Loucy (cell line): Measurements from ENCODE around the gene POMP.
A peak's percentile ranks its signal among the peaks of the same experiment; 100 is the strongest.

Experiments
- H2AFZ ChIP-seq: fragments of 200-600 bp; sonication (generic); 2 replicates; pipeline ENCODE4 v1.6.0; 2016; ENCODE audit warnings: antibody characterized with exemption, mild to moderate bottlenecking, low read length, moderate library complexity
- H3F3A ChIP-seq: fragments of 200-600 bp; 2 replicates; pipeline ENCODE4 v1.6.0; 2016; ENCODE audit warnings: antibody characterized with exemption, low read depth, mild to moderate bottlenecking
- H3K27me3 ChIP-seq: fragments of 200-600 bp; sonication (generic); 2 replicates; pipeline ENCODE4 v1.6.1; 2014; ENCODE audit warnings: low read length, mild to moderate bottlenecking; ENCODE audit not compliant: insufficient read depth, poor library complexity, severe bottlenecking
- H3K36me3 ChIP-seq: fragments of 200-600 bp; sonication (generic); 2 replicates; pipeline ENCODE4 v1.6.1; 2016; ENCODE audit warnings: low read length; ENCODE audit not compliant: insufficient read depth
- H3K4me1 ChIP-seq: fragments of 200-600 bp; sonication (generic); 2 replicates; pipeline ENCODE4 v1.5.1; 2014; ENCODE audit warnings: low read length, mild to moderate bottlenecking; ENCODE audit not compliant: insufficient read depth, poor library complexity, severe bottlenecking
- H3K4me2 ChIP-seq: fragments of 200-600 bp; sonication (generic); 2 replicates; pipeline ENCODE4 v1.6.0; 2014; ENCODE audit warnings: antibody characterized with exemption, low read length, low read depth, mild to moderate bottlenecking; ENCODE audit not compliant: poor library complexity, severe bottlenecking
- H3K4me3 ChIP-seq: fragments of 200-600 bp; sonication (generic); 2 replicates; pipeline ENCODE4 v1.5.1; 2014; ENCODE audit warnings: low read length, mild to moderate bottlenecking, mixed read lengths; ENCODE audit not compliant: poor library complexity, severe bottlenecking
- H3K79me2 ChIP-seq: fragments of 200-600 bp; sonication (generic); 2 replicates; pipeline ENCODE4 v1.6.1; 2014; ENCODE audit warnings: low read length; ENCODE audit not compliant: insufficient read depth
- H3K9ac ChIP-seq: fragments of 200-600 bp; sonication (generic); 2 replicates; pipeline ENCODE4 v1.6.0; 2014; ENCODE audit warnings: mild to moderate bottlenecking, low read depth, low read length, moderate library complexity; ENCODE audit not compliant: poor library complexity, severe bottlenecking
- H3K9me2 ChIP-seq: fragments of 200-600 bp; sonication (generic); replicated peaks from 2 replicates; pipeline ENCODE4 v1.6.1; 2016; ENCODE audit warnings: low read depth, low read length, mixed read lengths
- H3K9me3 ChIP-seq: fragments of 200-600 bp; sonication (generic); 2 replicates; pipeline ENCODE4 v1.6.1; 2014; ENCODE audit warnings: mild to moderate bottlenecking, antibody characterized with exemption, low read length, low read depth; ENCODE audit not compliant: insufficient read depth
- H4K20me1 ChIP-seq: fragments of 200-600 bp; sonication (generic); 2 replicates; pipeline ENCODE4 v1.6.0; 2014; ENCODE audit warnings: antibody characterized with exemption, low read length, mild to moderate bottlenecking; ENCODE audit not compliant: insufficient read depth, poor library complexity, severe bottlenecking
- EZH2phosphoT487 ChIP-seq: fragments of 200-600 bp; IDR thresholded peaks from 2 replicates; pipeline ENCODE4 v1.6.1; 2018; ENCODE audit warnings: antibody characterized with exemption, mild to moderate bottlenecking, moderate library complexity, borderline replicate concordance
- TF ChIP-seq, protein P1 (sequence below): fragments of 200-600 bp; sonication (generic); conservative IDR thresholded peaks from 2 replicates; pipeline ENCODE4 v1.5.1; 2014; ENCODE audit warnings: mild to moderate bottlenecking, antibody characterized with exemption, low read length

Gene POMP

GRCh38 chr13:28615916-28616446 is 42.9 kb upstream of the POMP start:
- Histone ChIP-seq H3K9me2 (no peaks in the 10 kb centered on the region), H3K27me3 (no peaks in the 10 kb centered on the region), H3K4me2 (no peak overlapping the region), H3K79me2 (no peaks in the 10 kb centered on the region), H3F3A (peaks cover 4% of the 10 kb centered on the region), H3K4me1 (peaks cover 43% of the 10 kb centered on the region), H3K4me3 (no peak overlapping the region), H3K9me3 (no peaks in the 10 kb centered on the region), H2AFZ (no peak overlapping the region), H3K36me3 (no peaks in the 10 kb centered on the region), H3K9ac (no peak overlapping the region), H4K20me1 (no peaks in the 10 kb centered on the region)
- no peak for TF ChIP-seq EZH2phosphoT487
- TF ChIP-seq, protein P1, sequence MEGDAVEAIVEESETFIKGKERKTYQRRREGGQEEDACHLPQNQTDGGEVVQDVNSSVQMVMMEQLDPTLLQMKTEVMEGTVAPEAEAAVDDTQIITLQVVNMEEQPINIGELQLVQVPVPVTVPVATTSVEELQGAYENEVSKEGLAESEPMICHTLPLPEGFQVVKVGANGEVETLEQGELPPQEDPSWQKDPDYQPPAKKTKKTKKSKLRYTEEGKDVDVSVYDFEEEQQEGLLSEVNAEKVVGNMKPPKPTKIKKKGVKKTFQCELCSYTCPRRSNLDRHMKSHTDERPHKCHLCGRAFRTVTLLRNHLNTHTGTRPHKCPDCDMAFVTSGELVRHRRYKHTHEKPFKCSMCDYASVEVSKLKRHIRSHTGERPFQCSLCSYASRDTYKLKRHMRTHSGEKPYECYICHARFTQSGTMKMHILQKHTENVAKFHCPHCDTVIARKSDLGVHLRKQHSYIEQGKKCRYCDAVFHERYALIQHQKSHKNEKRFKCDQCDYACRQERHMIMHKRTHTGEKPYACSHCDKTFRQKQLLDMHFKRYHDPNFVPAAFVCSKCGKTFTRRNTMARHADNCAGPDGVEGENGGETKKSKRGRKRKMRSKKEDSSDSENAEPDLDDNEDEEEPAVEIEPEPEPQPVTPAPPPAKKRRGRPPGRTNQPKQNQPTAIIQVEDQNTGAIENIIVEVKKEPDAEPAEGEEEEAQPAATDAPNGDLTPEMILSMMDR = no peak

GRCh38 chr13:28618230-28618994 is 40.5 kb upstream of the POMP start:
- Histone ChIP-seq H4K20me1 (no peaks in the 10 kb centered on the region), H2AFZ (no peak overlapping the region), H3K4me1 (peaks cover 24% of the 10 kb centered on the region), H3K9me3 (no peaks in the 10 kb centered on the region), H3K36me3 (no peaks in the 10 kb centered on the region), H3F3A (no peaks in the 10 kb centered on the region), H3K79me2 (no peaks in the 10 kb centered on the region), H3K4me3 (no peak overlapping the region), H3K9ac (no peak overlapping the region), H3K9me2 (no peaks in the 10 kb centered on the region), H3K27me3 (no peaks in the 10 kb centered on the region), H3K4me2 (no peak overlapping the region)
- TF ChIP-seq EZH2phosphoT487 = no peak
- TF ChIP-seq, protein P1 = no peak

GRCh38 chr13:28620011-28620830 is 38.7 kb upstream of the POMP start:
- Histone ChIP-seq H3F3A (no peaks in the 10 kb centered on the region), H3K9me3 (no peaks in the 10 kb centered on the region), H3K4me3 (no peak overlapping the region), H2AFZ (peak overlapping the region; percentile 37), H3K4me1 (peaks cover 30% of the 10 kb centered on the region), H3K36me3 (no peaks in the 10 kb centered on the region), H3K9me2 (no peaks in the 10 kb centered on the region), H3K27me3 (no peaks in the 10 kb centered on the region), H3K79me2 (no peaks in the 10 kb centered on the region), H3K9ac (no peak overlapping the region), H4K20me1 (no peaks in the 10 kb centered on the region), H3K4me2 (peak overlapping the region; percentile 18)
- TF ChIP-seq, protein P1 = no peak
- no peak for TF ChIP-seq EZH2phosphoT487
